ENCODE measurements around the gene C3.

C3 gene

DNA sequence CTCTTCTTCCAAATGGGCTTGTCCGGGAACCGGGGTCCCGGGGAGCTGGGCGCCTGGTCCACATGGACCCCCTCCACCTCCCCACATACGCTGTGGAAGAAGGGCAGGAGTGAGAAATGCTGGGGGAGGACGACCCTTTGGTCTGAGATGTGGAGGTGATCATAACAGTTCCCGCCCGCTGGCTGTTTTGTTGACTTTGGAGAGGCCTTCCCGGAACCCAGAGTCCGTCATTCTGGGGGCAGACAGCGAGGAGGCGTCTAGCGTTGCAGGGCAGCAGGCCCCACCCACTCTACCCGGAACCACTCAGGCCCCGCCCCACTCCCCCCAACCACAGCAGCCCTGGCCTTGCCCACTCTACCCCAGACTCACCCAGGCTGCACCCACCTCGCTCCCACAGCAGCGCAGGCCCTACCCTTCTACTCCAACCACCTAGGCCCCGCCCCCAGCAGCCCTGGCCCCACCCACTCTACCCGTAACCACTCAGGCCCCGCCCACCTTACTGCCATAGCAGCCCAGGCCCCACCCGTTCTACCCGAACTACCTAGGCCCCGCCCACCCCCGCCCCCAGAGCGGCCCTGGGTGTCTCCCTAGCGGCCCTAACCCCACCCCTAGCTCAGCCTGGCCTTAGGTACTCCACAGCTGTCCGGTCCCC, 9.8 kb upstream of the C3 start:
- DNase-seq, result peak; percentile 35

DNA sequence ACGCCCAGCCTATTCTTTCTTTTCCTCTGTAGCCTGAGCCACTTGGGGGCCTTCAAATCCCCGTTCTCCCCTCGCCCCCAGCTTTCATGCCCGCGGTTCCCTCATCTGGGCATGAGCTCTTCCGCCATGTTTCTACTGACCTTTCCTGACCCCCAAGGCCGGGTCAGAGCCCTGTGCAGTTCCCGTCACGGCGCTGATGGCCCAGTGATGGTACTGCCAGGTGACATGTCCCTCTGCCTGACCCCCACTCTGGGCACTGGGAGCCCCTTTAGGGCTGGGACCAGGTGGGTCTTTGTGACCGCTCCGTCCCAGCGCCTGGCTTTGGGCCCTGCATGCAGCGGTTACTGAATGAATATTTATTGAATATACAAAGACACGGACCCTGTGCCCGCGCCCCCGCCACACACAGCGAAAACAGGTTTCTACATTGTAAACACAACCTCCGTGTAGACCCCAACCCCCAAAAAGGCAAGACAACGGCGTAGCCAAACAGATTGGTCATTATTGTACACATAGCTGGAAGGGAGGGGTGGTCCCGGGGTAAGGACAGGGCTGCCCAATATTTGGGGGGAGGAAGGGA, 9.2 kb upstream of the C3 start:
- DNase-seq, result no peak

DNA sequence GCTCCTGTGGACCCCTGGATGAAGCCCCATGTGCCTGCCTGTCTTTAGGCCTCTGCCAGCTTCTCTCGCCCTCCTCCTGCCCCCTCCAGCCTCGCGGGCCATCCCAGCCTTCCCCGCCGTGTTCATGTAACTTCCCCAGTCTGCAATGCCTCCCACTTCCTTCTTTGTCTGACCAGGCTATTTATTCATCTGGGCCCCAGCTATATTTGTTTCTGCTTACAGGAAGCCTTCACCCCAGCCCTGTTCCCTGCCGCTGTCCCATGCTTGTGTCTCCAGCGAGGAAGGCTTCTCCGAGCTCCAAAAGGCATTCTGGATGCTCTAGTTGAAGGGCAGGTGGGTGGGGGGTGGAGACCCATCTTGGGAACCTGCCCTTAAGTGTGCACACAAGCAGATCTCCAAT, 7.9 kb upstream of the C3 start:
- peak; percentile 80 for DNase-seq

DNA sequence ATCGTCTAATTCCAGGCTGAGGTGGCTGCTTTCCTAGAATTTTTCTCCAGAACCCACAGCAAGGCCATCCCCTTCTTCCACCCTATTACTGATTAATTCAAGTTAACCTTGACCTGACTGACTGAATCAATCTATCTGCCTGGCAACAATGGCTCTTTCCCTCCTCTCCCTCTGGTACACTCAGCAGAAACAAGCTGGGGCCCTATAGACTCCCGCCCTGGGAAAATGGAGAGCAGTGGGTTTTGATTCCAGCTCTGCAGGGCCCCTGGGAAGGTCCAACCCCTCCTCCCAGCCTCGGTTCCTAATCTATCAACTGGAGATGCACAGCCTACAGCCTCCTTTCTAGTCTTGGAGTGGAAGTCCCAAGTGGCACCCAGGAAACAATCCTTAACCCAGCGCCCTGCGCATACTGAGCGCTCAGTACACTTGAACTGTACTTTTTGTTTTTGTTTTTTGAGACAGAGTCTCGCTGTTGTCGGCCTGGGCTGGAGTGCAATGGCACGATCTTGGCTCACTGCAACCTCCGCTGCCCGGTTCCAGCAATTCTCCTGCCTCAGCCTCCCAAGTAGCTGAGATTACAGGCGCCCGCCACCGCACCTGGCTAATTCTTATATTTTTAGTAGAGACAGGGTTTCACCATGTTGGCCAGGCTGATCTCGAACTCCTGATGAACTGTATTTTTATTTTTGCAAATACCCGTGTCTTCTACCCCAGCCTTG, 5.2 kb upstream of the C3 start:
- DNase-seq, result no peak

GRCh38 chr19:6724631-6725492, 4.4 kb upstream of the C3 start:
- DNase-seq, result no peak

DNA sequence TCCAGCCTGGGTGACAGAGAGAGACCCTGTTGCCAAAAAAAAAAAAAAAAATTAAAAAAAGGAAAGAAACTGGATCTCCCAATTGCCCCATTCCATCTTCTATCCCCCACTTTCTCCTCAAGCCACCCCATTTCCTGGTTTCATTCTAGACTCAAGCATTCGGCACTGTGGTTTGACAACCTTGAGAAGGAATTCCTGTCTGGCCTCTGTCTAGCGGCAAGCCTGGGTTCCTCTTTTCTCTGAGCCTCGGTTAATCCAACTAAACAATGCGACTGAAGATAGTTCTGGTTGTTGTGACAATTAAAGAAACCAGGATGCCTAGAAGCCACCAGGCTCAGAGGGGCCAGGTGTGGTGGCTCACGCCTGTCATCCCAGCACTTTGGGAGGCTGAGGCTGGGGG, 3.3 kb upstream of the C3 start:
- peak; percentile 46 for DNase-seq

DNA sequence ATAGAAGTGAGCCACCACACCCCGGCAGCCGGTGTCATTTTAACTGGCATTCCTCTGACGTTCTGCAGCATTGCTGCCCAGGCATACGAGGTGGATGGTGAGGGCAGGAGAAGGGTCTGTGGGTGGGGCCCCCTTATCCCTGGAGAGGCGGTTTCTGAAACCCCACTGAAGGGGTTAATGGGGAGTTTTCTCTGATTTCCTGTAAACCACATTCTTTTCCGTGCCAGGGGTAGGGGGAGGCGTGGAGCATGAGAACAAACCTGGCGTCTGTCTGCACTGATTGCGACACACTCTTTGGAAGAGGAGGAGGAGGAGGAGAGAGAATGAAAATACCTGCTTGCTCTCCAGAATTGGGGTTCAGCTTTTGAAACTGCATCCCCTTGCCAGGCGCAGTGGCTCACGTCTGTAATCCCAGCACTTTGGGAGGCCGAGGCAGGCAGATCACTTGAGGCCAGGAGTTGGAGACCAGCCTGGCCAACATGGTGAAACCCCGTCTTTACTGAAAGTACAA, 2.7 kb upstream of the C3 start:
- no peak for DNase-seq

DNA sequence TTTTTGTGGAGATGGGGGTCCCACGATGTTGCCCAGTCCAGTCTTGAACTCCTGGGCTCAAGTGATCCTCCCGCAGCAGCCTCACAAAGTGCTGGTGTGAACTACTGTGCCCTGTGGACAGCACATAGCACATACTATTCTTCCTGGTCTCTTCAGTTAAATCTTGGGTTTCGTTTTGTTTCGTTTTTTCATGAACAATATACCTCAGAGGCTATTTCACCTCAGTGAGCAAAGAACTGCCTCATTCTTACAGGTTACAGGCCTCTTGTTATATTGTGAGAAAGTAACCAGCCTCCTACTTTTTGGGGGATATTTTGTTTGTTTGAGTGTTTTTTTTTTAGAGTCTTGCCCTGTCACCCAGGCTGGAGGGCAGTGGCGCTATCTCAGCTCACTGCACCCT, 1.3 kb upstream of the C3 start:
- no peak for DNase-seq

- DNase-seq, result no peak
Observed at GRCh38 chr19:6721138-6721474, 656 bp upstream of the C3 start.

DNA sequence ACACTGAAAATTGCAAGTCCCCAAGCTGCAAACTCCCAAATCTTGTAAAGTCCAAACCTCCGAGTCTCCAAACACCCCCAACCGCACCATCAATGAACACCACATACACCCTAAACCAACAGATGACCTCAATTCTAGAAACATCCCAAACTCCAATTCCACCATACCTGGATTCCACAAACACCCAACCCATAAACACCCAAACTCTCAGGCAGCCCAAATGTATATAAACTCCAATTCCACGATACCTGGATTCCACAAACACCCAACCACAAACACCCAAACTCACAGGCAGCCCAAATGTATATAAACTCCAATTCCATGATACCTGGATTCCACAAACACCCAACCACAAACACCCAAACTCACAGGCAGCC, 470 bp downstream of the C3 start:
- no peak for DNase-seq

DNA sequence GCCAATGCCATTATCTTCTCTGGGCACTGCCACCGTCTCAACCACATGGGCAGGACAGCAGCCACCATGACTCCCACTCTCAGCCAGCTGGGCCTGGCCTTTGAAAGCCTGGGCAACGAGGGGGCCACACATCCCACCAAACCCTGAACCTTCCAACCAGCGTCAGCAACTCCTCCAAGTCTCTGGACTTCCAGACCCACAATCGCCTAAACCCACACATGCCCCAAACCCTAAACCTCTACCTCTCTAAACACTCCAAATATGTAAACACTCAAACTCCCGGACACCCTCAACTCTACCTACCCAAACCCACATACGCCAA, 949 bp downstream of the C3 start:
- no peak for DNase-seq

DNA sequence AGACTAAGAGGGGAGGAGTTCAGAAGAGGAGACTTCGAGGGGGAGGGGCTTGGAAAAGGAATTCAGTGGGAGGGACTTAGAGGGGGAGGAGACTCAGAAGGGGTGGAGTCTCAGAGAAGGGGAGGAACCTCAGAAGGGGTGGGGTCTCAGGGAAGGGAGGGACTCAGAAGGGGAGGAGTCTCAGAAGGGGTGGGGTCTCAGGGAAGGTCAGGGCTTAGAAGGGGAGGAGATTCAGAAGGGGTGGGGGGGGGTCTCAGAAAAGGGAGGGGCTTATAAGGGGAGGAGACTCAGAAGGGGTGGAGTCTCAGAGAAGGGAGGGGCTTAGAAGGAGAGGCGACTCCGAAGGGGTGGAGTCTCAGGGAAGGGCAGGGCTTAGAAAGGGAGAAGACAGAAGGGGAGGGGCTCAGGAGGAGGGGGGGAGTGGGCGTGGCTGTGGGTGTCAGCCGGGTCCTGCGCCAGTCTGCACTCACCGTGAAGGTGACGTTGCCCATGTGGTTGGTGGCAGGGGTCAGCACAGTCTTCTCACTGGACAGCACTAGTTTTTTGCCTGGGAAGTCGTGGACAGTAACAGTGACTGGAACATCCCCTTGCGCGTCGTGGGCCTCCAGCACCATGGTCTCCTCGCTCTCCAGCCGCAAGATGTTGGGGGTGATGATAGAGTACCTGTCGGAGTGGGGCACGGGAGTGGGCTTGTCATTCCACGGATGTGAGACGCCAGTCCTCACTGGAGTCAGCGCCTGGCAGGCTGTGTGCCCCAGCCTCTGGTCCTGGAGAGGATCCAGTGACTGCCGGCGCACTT, 1.5 kb downstream of the C3 start:
- peak; percentile 23 for DNase-seq

GRCh38 chr19:6718111-6718740, 2.2 kb downstream of the C3 start:
- no peak for DNase-seq

- DNase-seq, result no peak
Observed at GRCh38 chr19:6717441-6717971, 2.9 kb downstream of the C3 start.

GRCh38 chr19:6717036-6717435, 3.4 kb downstream of the C3 start:
- DNase-seq, result no peak

DNA sequence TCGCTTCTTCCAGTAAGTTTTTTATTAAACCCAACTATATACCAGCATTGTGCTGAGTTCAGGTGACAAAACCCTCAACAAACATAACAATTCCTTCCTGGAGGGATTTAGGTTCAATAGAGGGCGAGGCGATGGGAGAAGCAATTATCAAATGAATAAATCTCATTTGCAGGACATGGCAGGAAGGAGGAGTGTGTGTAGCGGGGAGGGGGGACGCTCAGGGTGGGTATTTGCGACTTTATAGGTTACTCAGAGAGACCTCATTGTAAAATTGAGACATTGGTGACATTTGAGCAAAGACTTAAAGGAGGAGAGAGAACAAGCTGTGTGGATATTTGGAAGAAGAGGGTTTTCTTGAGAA, 3.9 kb downstream of the C3 start:
- DNase-seq, result no peak

DNA sequence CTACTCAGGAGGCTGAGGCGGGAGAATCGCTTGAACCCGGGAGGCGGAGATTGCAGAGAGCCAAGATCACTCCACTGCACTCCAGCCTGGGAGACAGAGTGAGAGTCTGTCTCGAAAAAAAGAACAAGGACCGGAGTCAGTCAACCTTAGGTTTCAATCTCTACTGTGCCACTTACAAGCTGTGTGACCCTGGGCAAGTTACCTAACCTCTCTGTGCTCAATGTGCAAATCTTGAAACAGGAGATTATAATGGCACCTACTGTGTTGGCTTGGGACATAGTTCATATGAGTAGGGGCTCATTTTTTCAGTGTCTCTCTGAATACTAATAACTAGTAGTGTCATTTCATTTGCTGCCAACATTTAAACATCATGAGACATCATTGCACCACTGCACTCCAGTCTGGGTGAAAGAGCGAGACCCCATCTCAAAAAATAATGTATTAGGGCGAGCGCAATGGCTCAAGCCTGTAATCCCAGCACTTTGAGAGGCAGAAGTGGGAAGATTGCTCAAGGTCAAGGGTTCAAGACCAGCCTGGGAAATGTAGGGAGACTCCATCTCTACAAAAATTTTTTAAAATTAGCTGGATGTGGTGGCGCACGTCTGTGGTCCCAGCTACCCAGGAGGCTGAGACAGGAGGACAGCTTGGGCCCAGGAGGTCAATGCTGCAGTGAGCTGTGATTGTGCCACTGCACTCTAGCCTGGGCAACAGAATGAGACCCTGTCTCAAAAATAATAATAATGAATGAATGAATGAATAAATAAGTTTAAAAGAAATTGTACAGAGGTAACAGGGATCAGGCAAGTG, 5.5 kb downstream of the C3 start:
- DNase-seq, result no peak

GRCh38 chr19:6713773-6714692, 6.4 kb downstream of the C3 start:
- DNase-seq, result no peak

DNA sequence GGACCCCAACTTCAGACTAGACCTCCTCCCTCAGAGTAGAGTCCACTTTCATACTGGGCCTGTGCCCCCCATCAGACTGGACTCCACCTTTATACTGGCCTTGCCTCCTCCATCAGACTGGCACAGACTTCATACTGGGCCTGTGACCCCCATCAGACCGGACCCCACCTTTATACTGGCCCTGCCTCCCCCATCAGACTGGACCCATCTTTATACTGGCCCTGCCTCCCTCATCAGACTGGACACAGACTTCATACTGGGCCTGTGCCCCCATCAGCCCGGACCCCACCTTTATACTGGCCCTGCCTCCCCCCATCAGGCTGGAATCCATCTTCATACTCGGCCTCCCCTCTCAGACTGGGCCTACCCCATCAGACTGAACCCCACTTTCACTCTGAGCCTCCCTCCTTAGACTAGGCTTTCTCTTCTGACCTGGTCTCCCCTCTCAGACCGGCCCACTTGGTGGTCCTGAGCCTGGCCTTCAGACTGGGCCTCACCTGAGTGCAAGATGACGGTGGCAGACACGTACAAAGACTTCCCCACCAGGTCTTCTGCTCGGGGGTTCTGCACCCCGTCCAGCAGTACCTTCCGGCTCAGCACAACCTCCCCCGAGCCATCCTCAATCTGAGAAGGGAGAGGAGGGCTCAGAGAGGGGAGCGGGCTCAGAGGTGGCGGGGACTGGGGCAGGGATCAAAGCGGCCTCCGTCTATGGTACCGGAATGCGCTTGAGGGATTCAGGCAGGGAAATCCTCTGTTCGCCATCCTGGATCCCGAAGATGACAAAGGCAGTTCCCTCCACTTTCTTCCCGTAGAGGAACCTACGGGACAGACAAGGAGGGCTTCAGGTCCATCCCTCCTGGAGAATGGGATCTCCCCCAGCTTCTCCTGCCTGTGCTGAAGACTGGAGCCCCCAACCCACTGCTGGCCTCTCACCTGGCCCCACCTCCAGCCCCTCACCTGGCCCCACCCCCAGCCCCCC, 7.5 kb downstream of the C3 start:
- DNase-seq, result no peak
